Peyer's patch (tissue), 4 donors: ENCODE measurements around the gene VTI1A. TPM values are rescaled to one million over a fixed set of nuclear protein-coding genes. Genes with fewer than 3 reads are reported as not detected.

ENCODE experiments used
- DNase-seq, 3 donors: peaks; one replicate each; pipeline ENCODE4 v3.0.0-alpha.2; 2017 to 2019
- H3K27ac ChIP-seq, 4 donors: fragments of 200-600 bp; sonication (generic); one replicate each; pipeline ENCODE4 v1.5.1; 2016 to 2019
- H3K27me3 ChIP-seq, 2 donors: fragments of 200-600 bp; sonication (generic); one replicate each; pipeline ENCODE4 v1.5.1; 2019
- H3K36me3 ChIP-seq, 3 donors: fragments of 200-600 bp; sonication (generic); one replicate each; pipeline ENCODE4 v1.5.1; 2016 to 2019
- H3K4me1 ChIP-seq, 4 donors: fragments of 200-600 bp; sonication (generic); one replicate each; pipeline ENCODE4 v1.5.1; 2016 to 2019
- H3K4me3 ChIP-seq, 4 donors: fragments of 200-600 bp; sonication (generic); 1 replicate in 3 of 4; 2 replicates in 1 of 4; pipeline ENCODE4 v1.5.1; 2016 to 2019; ENCODE audit warnings: mild to moderate bottlenecking in 1 of 4
- H3K9me3 ChIP-seq, 4 donors: fragments of 200-600 bp; sonication (generic); one replicate each; pipeline ENCODE4 v1.5.1; 2016 to 2019; ENCODE audit warnings: mild to moderate bottlenecking in 1 of 4
- CTCF ChIP-seq, 6 experiments: fragments of 450-650 bp in 4 of 6; fragments of 200-600 bp in 2 of 6; sonication (generic) in 1 of 6; IDR thresholded peaks; one replicate each; pipeline ENCODE4 v1.5.1; 2017 to 2019; ENCODE audit warnings: antibody characterized with exemption in 6 of 6, mild to moderate bottlenecking in 3 of 6, moderate library complexity in 1 of 6
- POLR2A ChIP-seq, 2 donors: fragments of 450-650 bp; IDR thresholded peaks; one replicate each; pipeline ENCODE4 v1.5.1; 2017; ENCODE audit warnings: antibody characterized with exemption in 2 of 2, mild to moderate bottlenecking in 2 of 2, moderate library complexity in 2 of 2
- total RNA-seq, 4 donors: library from RNA; depleted of rRNA; stranded (reverse); fragments of >200 nt; gene quantifications; one replicate each; pipeline ENCODE4 v1.1.0, GENCODE V29; 2016

Gene VTI1A
- total RNA-seq, 4 donors from 2014 or later: 97.2 to 710 (median 170) TPM

GRCh38 chr10:112821663-112822062 lies 374.6 kb downstream of the VTI1A start:
- Histone ChIP-seq H3K9me3 (no peaks in the 10 kb centered on the region), H3K36me3 (no peaks in the 10 kb centered on the region), H3K4me3 (no peak overlapping the region), H3K4me1 (no peaks in the 10 kb centered on the region), H3K27ac (no peak overlapping the region), H3K27me3 (no peaks in the 10 kb centered on the region)
- no peak for TF ChIP-seq CTCF (IDR thresholded peaks at IDR 0.05)
- TF ChIP-seq POLR2A (IDR thresholded peaks at IDR 0.05): no peak
- no peak for DNase-seq

GRCh38 chr10:112823007-112823406 lies 376.0 kb downstream of the VTI1A start:
- Histone ChIP-seq H3K36me3 (no peaks in the 10 kb centered on the region), H3K4me3 (no peak overlapping the region), H3K27me3 (no peaks in the 10 kb centered on the region), H3K4me1 (no peaks in the 10 kb centered on the region), H3K9me3 (no peaks in the 10 kb centered on the region), H3K27ac (no peak overlapping the region)
- TF ChIP-seq POLR2A (IDR thresholded peaks at IDR 0.05) (no peak), CTCF (IDR thresholded peaks at IDR 0.05) (no peak)
- no peak for DNase-seq

- Histone ChIP-seq H3K27me3 (no peaks in the 10 kb centered on the region), H3K9me3 (no peaks in the 10 kb centered on the region), H3K27ac (no peak overlapping the region), H3K4me1 (no peaks in the 10 kb centered on the region), H3K36me3 (no peaks in the 10 kb centered on the region), H3K4me3 (no peak overlapping the region)
- TF ChIP-seq CTCF (IDR thresholded peaks at IDR 0.05): no peak
- TF ChIP-seq POLR2A (IDR thresholded peaks at IDR 0.05): no peak
- DNase-seq: no peak
These were observed 376.6 kb downstream of the VTI1A start for GRCh38 chr10:112823604-112824003.

- no peak overlapping the region for H3K27ac ChIP-seq
- no peaks in the 10 kb centered on the region for H3K36me3 ChIP-seq
- no peaks in the 10 kb centered on the region for H3K4me1 ChIP-seq
- no peaks in the 10 kb centered on the region for H3K27me3 ChIP-seq
- TF ChIP-seq CTCF (IDR thresholded peaks at IDR 0.05): no peak
- no peak for TF ChIP-seq POLR2A (IDR thresholded peaks at IDR 0.05)
- H3K4me3 ChIP-seq: no peak overlapping the region
- no peak for DNase-seq
- no peaks in the 10 kb centered on the region for H3K9me3 ChIP-seq
These were observed 379.1 kb downstream of the VTI1A start for GRCh38 chr10:112826018-112826697.

- no peak for DNase-seq
- Histone ChIP-seq H3K9me3 (no peaks in the 10 kb centered on the region), H3K4me1 (no peaks in the 10 kb centered on the region), H3K4me3 (no peak overlapping the region), H3K27me3 (no peaks in the 10 kb centered on the region), H3K36me3 (no peaks in the 10 kb centered on the region), H3K27ac (no peak overlapping the region)
- no peak for TF ChIP-seq CTCF (IDR thresholded peaks at IDR 0.05)
- no peak for TF ChIP-seq POLR2A (IDR thresholded peaks at IDR 0.05)
These were observed 380.1 kb downstream of the VTI1A start for GRCh38 chr10:112827086-112827485.

- Histone ChIP-seq H3K27me3 (no peaks in the 10 kb centered on the region), H3K4me3 (no peak overlapping the region), H3K27ac (no peak overlapping the region), H3K9me3 (no peaks in the 10 kb centered on the region), H3K4me1 (no peaks in the 10 kb centered on the region), H3K36me3 (no peaks in the 10 kb centered on the region)
- no peak for DNase-seq
- TF ChIP-seq CTCF (IDR thresholded peaks at IDR 0.05): no peak
- no peak for TF ChIP-seq POLR2A (IDR thresholded peaks at IDR 0.05)
These were observed 380.9 kb downstream of the VTI1A start for GRCh38 chr10:112827951-112828350.
